Fibroblast of skin of scalp (primary cell): ENCODE measurements around the gene ENGASE. TPM values are rescaled to one million over a fixed set of nuclear protein-coding genes. Genes with fewer than 3 reads are reported as not detected.
"Not testable (repeated sequence)": the region's sequence is repeated elsewhere in the genome, so short reads cannot be mapped to it uniquely, and the experiment has no call there.

Source experiments
- DNase-seq: peaks from one replicate; pipeline ENCODE4 v3.0.0-alpha.2; 2013
- polyA plus RNA-seq, 2 experiments: library from polyadenylated mRNA; unstranded; fragments of 120-200 nt; gene quantifications; one replicate each; pipeline ENCODE4 v1.2.1, GENCODE V29; 2013; ENCODE audit not compliant: insufficient read length in 2 of 2

The ENGASE gene
- polyA plus RNA-seq (2013, experiment 1 of 2; ENCODE audit: insufficient read length): 11.0 TPM
- 12.1 TPM for polyA plus RNA-seq (2013, experiment 2 of 2; ENCODE audit: insufficient read length)

DNA sequence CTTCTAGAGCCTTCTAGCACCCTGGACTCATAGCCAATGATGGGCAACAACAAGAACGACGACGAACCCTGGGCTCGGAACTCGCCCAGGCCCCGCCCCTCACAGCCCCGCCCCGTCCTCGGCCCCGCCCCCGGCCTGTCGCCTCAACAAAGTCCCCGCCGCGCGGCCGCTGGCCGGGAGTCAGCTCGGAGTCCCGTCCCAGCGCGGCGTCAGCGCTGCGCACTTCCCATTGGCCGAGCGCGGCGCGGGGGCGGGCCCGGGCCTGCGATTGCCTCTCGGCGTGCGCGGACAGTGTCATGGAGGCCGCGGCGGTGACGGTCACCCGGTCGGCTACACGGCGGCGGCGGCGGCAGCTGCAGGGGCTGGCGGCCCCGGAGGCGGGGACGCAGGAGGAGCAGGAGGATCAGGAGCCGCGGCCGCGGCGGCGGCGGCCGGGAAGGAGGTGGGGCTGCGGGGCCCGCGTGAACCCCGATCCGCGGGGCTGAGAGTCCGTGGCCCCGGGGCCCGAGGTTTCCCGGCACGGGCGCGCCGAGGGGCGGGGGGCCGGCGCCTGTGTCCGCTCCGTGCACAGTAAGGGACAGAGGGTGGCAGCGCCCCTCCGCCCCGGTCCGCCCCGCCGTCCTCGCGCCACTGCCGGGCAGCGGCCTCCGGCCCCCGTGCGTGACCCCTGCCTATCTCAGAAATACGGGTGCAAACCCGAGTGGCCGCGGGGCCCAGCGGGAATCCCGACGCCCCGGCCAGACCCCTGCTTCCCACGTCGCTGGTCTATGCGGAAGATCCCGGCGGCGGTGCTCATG is at the start of gene ENGASE:
Gene ENGASE (plus strand): TSS at position 176 of the 797 bp plus-strand sequence. CDS start 121 bp downstream, at position 297.
- peak; percentile 92 for DNase-seq

DNA sequence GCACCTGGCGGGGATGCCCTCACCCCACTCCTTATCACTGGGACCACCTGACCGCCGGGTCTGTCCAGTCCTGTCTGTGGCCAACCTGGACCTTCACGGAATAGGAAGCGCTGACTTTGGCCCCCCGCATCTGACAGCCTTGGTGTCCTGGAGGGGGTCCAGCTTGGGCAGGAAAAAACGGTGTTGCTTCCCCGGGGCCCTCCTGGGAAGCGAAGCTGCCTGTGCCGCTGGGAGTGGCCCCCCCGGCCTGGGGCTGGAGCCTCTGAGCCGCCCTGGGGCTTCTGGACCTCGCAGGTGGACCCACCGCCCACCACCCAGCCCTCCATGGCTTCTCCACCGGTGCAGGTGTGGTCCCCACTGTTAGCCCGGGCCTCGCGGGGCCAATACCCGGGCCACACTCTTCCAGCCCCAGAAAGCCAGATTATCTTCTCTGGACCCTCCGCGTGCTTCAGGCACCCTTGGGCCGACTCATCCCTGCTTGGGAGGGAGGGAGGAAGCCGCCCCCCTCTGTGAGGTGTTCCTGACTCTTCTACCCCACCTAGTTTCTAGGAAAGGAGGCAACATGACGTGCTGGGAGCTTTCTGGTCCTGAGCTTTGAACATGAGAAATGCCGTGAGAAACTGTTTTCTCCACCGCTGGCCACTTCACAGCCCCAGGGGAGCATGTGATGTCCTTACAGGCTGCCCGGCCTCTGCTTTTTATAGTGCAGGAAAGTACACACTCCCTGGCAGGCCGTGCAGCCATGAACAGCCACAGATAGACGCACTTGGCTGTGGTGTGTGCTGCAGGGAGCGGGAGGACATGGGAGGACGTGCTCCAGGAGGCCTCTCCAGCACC is 49.5 kb upstream of the ENGASE start:
- no peak for DNase-seq

DNA sequence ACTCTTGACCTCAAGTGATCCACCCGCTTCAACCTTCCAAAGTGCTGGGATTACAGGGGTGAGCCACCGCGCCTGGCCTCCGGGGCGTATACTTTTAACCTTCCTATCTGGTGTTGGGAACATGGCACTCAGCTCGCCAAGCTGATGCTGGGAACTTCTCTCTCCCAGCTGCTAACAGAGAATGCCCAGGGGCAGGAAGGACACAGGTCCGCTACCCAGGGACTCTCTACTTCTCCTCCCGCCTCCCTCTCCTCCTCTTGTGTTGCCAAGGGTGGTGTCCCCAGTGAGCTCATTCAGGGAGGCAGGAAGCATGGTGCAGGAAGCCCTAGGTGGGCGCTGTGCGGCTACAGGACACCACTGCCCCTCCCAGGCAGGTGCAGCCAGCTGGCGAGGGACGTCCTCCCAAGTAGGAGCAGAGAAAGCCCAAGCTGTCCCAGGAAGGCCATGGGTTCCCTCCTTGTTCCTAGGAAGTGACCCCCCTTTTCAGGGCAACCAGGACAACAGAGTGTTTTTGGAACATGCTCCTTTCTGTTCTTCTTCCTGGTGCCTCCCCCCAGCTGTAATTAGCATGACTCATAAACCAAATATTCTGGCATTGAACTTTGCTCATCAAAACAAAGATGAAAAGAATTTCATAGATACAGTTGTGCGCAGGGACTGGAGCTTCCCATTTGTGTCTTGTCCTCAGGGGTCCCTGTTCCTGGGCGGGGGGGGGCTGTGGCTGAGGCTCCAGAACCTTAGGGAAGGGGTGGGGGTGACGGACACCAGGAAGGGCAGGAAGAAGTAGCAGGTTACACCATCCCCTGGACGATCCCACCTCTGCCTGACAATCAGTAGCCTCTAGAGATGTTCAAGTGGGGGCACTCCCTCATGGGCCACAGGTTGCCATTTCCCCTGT is 48.0 kb upstream of the ENGASE start:
- peak; percentile 73 for DNase-seq

- no peak for DNase-seq
Observed at GRCh38 chr17:79027274-79027924, 47.2 kb upstream of the ENGASE start.

DNA sequence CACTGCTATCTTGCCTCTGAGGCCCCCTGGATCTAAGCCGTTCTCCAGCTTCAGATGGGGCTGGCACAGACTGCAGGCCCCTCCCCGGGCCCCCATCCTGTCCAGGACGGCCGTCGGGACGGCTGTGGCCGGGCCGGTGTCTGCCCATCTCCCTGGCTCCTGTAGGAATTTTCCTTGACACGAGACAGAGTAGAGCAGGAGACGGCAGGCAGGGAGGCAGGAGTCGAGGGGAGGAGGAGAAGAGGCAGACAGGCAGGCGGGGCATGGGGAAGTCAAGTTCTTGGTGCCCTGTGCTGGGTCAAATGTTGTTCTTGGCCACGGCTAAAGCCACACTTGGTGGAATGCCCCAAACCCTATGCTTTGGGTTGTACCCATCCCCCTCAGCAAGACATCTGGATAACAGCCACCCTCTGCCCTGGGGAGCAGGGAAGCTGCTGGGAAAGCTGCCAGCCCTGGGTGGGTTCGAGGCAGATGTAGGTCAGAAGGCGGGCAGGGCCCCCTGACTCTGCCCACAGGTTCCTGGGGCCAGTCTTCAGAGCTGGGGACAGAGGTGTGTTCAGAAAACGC is 46.6 kb upstream of the ENGASE start:
- peak; percentile 75 for DNase-seq

- DNase-seq: no peak
Observed at GRCh38 chr17:79028496-79029326, 45.9 kb upstream of the ENGASE start.

DNA sequence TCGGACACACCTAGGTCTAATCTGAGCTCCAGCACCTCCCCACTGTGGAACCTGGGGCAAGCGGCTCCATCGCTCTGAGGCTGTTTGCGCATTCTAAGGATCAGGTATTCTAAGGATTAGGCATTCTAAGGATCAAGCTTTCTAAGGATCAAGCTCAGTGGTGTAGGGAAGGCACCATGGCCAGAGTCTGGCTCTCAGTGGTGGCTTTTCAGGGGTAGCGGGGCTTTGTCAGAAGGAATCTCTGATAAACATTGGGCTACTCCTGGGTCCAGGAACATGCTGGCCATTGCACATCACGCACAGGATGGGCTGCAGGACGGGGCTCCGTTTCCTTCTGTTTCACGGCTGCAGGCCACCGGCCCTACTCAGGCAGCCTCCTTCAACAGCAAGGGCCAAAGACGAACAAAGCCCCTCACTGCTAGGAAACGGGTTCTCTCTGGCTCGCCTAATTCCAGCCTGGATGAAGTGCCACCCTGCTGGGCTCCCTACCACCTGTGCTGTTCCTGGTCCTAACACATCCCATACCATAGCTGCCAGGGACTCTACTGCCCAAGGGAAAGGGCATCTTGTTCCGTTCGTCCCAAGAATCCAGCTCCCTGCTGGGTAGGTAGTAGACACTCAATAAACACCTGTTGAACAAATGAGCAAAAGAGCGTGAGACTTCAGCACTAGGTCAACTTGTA is 45.2 kb upstream of the ENGASE start:
- DNase-seq: no peak

DNA sequence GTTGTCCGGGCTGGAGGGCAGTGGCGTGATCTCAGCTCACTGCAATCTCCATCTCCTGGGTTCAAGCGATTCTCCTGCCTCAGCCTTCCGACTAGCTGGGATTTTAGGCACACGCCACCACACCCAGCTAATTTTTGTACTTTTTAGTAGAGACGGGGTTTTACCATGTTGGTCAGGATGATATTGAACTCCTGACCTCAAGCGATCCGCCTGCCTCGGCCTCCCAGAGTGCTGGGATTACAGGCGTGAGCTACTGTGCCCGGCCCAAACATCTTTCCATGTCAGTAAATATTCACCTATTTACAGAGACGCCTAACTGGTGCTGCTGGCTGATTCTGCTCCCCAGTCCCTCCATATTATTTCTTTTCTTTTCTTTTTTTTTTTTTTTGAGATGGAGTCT is 44.0 kb upstream of the ENGASE start:
- DNase-seq: not testable (repeated sequence)

GRCh38 chr17:79031996-79032875 is 42.4 kb upstream of the ENGASE start:
- DNase-seq: no peak

- no peak for DNase-seq
Observed at GRCh38 chr17:79033046-79033616, 41.5 kb upstream of the ENGASE start.

DNA sequence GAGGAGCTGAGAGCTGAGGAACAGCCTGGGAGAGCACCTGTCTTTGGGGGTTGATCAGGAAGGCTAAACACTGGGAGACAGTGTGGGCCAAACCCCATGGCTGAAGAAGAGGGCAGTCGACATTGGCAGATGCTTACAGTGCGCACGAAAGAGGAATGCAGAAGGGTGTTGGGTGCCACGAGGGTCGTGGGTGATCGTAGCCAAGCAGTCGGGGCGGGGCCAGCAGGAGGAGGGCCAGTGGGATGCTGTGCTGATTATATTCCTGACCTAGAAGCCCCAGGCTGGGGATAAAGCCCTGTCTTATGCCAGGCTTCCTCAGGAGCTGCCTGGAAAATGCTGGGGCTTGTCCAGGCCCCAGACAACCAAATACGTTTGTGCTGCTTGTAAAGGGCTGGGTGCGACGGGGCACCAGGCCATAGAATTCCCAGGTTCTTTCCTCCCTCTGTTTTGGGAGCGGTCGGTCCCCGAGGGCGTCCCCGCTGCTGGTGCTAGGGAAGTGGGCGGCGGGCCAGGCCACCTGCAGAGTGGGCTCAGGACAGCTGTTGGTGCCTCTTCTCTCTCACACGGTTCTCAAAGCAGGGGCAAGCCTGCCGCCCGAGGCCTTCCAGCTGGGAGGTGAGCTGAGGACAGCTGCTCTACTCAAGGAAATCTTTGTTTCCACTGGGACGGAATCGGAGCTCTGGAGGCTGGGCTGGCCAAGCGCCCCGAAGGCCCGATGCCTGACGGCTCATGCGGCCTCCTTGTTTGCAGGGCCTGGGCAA is 40.7 kb upstream of the ENGASE start:
- no peak for DNase-seq

DNA sequence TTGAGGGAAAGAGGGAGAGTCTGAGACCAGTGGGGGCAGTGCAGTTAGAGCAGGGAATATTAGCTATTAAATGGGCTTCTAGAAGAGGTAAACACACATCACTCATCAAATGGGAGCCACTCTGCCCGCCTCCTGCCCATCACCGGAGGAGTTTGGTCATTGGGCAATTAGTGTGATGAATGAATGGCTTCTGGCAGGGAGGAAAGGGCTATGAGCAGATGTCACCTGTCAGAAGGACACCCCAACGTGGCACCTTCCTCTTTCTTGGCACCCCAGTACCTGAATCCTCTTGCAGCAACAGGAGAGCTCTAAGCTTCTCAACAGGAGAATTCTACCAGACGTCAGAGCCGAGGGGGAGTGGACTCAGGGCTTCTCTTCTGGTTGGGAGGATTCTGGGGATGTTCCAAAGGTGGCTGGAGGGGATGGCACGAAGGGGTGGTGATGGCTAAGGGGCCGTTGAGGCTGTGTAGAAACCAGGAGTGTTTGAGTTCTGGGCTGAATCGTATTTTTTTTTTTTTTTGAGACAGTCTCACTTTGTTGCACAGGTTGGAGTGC is 39.6 kb upstream of the ENGASE start:
- no peak for DNase-seq

DNA sequence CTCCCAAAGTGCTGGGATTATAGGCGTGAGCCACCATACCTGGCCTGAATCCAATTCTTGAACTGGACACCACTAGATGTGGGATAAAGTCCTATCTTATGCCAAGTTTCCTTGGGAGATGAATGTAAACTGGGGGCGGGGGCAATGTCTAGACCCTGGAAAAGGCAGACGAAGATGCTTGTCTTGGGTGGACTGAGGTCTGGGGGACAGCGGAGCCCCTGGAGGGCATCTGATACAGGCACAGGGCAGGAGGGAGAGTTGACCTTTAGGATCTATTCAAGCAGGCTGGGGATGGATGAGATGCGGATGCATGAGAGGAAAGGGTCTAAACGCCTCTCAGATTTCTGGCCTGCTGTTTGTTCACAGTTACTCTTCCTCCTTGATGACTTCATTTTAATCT is 38.9 kb upstream of the ENGASE start:
- DNase-seq: no peak

DNA sequence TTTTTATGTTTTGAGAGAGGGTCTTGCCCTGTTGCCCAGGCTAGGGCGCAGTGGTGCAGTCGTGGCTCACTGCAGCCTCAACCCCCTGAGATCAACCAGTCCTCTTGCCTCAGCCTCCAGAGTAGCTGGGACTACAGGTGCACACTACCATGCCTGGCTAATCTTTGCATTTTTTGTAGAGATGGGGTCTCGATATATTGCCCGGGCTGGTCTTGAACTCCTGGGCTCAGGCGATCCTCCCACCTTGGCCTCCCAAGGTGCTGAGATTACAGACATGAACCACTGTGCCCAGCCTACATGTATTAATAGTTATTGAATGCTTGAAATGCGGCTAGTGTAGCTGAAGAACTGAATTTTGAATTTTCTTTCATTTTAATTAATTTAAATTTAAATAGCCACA is 38.4 kb upstream of the ENGASE start:
- DNase-seq: no peak

GRCh38 chr17:79036596-79036995 is 38.0 kb upstream of the ENGASE start:
- peak; percentile 72 for DNase-seq

DNA sequence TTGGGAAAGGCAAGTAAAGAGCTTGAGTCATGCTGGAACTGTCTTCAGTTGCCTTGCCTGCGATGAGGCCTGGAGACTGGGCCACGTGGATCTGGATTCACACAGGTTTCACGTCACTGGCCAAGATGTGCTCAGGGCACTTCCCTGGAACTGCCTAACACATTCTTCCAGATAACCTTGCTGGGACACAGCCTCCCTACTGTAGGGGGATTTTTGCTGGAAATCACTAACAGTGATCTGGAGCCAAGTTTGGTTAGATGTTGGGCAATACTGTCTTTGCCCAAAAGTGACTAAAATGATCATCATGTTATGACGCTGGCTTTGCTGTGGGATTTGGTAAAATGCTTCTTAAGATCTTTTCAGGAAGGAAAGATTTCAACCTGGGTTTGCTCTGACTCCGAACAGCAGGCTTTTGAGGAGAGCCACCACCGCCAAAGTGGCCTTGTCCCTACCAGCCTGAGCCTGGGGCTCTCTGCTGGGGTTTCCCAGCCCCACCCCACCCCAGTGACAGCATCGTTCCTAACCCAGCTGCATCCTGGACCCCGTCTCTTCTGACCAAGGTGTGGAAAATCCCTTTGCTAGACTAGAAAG is 36.0 kb upstream of the ENGASE start:
- DNase-seq: peak; percentile 71

DNA sequence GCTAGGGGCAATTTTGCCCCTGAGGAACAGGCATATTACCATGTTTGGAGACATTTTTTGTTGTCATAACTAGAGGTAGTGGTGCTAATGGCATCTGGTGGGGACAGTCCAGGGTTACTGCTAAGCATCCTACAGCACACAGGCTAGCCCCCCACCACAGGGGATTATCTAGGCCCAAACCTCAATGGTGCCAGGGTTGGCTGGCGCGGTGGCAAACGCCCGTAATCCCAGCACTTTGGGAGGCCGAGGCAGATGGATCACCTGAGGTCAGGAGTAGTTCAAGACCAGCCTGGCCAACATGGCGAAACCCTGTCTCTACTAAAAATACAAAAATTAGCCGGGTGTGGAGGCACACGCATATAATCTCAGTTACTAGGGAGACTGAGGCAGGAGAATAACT is 35.5 kb upstream of the ENGASE start:
- no peak for DNase-seq
